ENCODE measurements around the gene MAN2A2. TPM values are rescaled to one million over a fixed set of nuclear protein-coding genes. Genes with fewer than 3 reads are reported as not detected.

Gene MAN2A2
- total RNA-seq, 1 experiment from 2014 or later: 27.4 TPM

GRCh38 chr15:90939756-90940155, 36.7 kb downstream of the MAN2A2 start:
- no peaks in the 10 kb centered on the region for H3K79me1 ChIP-seq (ENCODE audit: insufficient read depth, low read depth, low read length, poor library complexity, severe bottlenecking)
- peaks cover 9 to 10% of the 10 kb centered on the region in 2 experiments for H3K4me1 Mint-ChIP-seq
- WGBS (ENCODE audit: extremely low coverage, insufficient read length, low lambda C conversion rate): no CpG with 5 or more reads among the region's 7 CpGs

More at GRCh38 chr15:90939756-90940155, 36.7 kb downstream of the MAN2A2 start:
- Histone ChIP-seq H2BK15ac (ENCODE audit: low read depth, low read length) (no peak overlapping the region), H3K4me2 (ENCODE audit: insufficient read depth, insufficient read length, low read length) (no peak overlapping the region), H4K8ac (replicated peaks; ENCODE audit: insufficient read length, low read depth, low read length) (no peak overlapping the region), H3K18ac (ENCODE audit: insufficient read length, low read depth, low read length) (no peak overlapping the region), H3K27ac (ENCODE audit: insufficient read length, low read depth, low read length) (no peak overlapping the region), H3K56ac (ENCODE audit: insufficient read length, low read depth, low read length) (no peak overlapping the region), H2BK120ac (ENCODE audit: low read depth, low read length, poor library complexity, severe bottlenecking) (no peak overlapping the region), H2BK5ac (ENCODE audit: insufficient read length, low read length) (no peak overlapping the region), H3K4ac (ENCODE audit: low read depth, low read length) (no peak overlapping the region), H3K23me2 (ENCODE audit: insufficient read length, low read depth, low read length, poor library complexity, severe bottlenecking) (peaks cover 7% of the 10 kb centered on the region), H3K9me3 (ENCODE audit: control insufficient read depth, low read depth, low read length) (no peaks in the 10 kb centered on the region), H3K9ac (ENCODE audit: extremely low read depth, insufficient read length, low read length) (no peak overlapping the region), H3K14ac (ENCODE audit: insufficient read depth, low read length) (no peak overlapping the region), H4K91ac (ENCODE audit: insufficient read length, low read depth, low read length) (no peak overlapping the region), H2BK20ac (ENCODE audit: low read depth, low read length, poor library complexity, severe bottlenecking) (no peak overlapping the region), H4K20me1 (ENCODE audit: control insufficient read depth, insufficient read depth, insufficient read length) (no peaks in the 10 kb centered on the region), H4K5ac (ENCODE audit: insufficient read length, low read depth, low read length) (no peak overlapping the region), H3T11ph (ENCODE audit: low read length) (no peak overlapping the region), H2AK5ac (ENCODE audit: insufficient read length, low read length) (no peak overlapping the region), H3K4me1 (ENCODE audit: insufficient read depth, low read length) (no peaks in the 10 kb centered on the region), H3K23ac (ENCODE audit: insufficient read length, low read depth, low read length) (no peak overlapping the region), H3K27me3 (ENCODE audit: insufficient read depth, low read length) (no peaks in the 10 kb centered on the region), H3K79me2 (ENCODE audit: insufficient read depth, low read length) (no peaks in the 10 kb centered on the region; the same call in 1 of the 2 replicates), H2AFZ (ENCODE audit: low read length) (no peak overlapping the region), H2BK12ac (ENCODE audit: insufficient read length, low read depth, low read length) (no peak overlapping the region)
- H3K4me3 Mint-ChIP-seq: no peak overlapping the region
- H3K36me3 Mint-ChIP-seq (ENCODE audit: insufficient read depth in 1 of 3, low read depth in 3 of 3): peaks cover 46 to 66% (median 62%) of the 10 kb centered on the region in 3 experiments; a peak in 6 of 7 replicates
- TF ChIP-seq, protein P1, sequence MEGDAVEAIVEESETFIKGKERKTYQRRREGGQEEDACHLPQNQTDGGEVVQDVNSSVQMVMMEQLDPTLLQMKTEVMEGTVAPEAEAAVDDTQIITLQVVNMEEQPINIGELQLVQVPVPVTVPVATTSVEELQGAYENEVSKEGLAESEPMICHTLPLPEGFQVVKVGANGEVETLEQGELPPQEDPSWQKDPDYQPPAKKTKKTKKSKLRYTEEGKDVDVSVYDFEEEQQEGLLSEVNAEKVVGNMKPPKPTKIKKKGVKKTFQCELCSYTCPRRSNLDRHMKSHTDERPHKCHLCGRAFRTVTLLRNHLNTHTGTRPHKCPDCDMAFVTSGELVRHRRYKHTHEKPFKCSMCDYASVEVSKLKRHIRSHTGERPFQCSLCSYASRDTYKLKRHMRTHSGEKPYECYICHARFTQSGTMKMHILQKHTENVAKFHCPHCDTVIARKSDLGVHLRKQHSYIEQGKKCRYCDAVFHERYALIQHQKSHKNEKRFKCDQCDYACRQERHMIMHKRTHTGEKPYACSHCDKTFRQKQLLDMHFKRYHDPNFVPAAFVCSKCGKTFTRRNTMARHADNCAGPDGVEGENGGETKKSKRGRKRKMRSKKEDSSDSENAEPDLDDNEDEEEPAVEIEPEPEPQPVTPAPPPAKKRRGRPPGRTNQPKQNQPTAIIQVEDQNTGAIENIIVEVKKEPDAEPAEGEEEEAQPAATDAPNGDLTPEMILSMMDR (conservative IDR thresholded peaks at IDR 0.05): no peak
- no peaks in the 10 kb centered on the region for H3K9me3 Mint-ChIP-seq
- no peaks in the 10 kb centered on the region; the same call in 1 of the 2 replicates for H3K27me3 Mint-ChIP-seq (ENCODE audit: low read depth)
- no peak overlapping the region for H3K27ac Mint-ChIP-seq
- no peak for DNase-seq

All from H9 (cell line).